ENCODE data around the gene PNPLA7. TPM values are rescaled to one million over a fixed set of nuclear protein-coding genes. Genes with fewer than 3 reads are reported as not detected.
"Not testable (repeated sequence)": the region's sequence is repeated elsewhere in the genome, so short reads cannot be mapped to it uniquely, and the experiment has no call there.

The PNPLA7 gene
- total and polyA plus RNA-seq, 4 donors, result 0.79 to 8.9 (median 7.7) TPM

DNA sequence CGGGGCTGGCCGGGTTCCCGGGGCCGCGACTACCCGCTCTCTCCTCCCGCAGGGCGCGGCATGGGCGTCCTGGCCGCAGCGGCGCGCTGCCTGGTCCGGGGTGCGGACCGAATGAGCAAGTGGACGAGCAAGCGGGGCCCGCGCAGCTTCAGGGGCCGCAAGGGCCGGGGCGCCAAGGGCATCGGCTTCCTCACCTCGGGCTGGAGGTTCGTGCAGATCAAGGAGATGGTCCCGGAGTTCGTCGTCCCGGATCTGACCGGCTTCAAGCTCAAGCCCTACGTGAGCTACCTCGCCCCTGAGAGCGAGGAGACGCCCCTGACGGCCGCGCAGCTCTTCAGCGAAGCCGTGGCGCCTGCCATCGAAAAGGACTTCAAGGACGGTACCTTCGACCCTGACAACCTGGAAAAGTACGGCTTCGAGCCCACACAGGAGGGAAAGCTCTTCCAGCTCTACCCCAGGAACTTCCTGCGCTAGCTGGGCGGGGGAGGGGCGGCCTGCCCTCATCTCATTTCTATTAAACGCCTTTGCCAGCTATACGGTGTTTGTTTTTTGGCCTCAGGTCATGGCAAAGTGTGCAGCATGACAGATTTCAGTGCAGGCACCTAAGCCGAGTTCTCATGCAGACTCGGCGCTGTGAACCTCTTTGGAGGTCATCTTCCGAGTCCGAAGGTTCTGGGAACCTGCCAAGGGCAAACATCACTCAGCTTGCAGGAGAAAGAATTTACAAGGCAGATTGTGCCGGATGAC lies 2.0 kb upstream of the PNPLA7 start:
- Histone ChIP-seq H3K9me3 (ENCODE audit: control insufficient read depth in 4 of 4, insufficient read depth in 3 of 4, low read length in 3 of 4) (no peaks in the 10 kb centered on the region), H3K36me3 (ENCODE audit: control insufficient read depth in 4 of 4, insufficient read depth in 4 of 4, low read length in 4 of 4) (peaks cover 3 to 18% (median 3%) of the 10 kb centered on the region in 4 donors), H3K27ac (ENCODE audit: low read depth in 1 of 2, low read length in 1 of 2) (peak overlapping the region; percentile 85 to 97), H3K9ac (ENCODE audit: insufficient read depth in 1 of 2, low read length in 2 of 2) (peak overlapping the region; percentile 28), H3K4me3 (peak overlapping the region; percentile 72), H3K27me3 (ENCODE audit: control insufficient read depth in 3 of 3, insufficient read depth in 3 of 3, low read length in 2 of 3) (no peaks in the 10 kb centered on the region), H3K4me1 (ENCODE audit: control insufficient read depth in 5 of 5, insufficient read depth in 5 of 5, low read length in 5 of 5) (peaks cover 0 to 14% (median 6%) of the 10 kb centered on the region in 5 donors)
- WGBS, 2 donors, result 9 to 19% methylated on average over 44 to 58 of the region's 58 CpGs
- TF ChIP-seq, protein P1, sequence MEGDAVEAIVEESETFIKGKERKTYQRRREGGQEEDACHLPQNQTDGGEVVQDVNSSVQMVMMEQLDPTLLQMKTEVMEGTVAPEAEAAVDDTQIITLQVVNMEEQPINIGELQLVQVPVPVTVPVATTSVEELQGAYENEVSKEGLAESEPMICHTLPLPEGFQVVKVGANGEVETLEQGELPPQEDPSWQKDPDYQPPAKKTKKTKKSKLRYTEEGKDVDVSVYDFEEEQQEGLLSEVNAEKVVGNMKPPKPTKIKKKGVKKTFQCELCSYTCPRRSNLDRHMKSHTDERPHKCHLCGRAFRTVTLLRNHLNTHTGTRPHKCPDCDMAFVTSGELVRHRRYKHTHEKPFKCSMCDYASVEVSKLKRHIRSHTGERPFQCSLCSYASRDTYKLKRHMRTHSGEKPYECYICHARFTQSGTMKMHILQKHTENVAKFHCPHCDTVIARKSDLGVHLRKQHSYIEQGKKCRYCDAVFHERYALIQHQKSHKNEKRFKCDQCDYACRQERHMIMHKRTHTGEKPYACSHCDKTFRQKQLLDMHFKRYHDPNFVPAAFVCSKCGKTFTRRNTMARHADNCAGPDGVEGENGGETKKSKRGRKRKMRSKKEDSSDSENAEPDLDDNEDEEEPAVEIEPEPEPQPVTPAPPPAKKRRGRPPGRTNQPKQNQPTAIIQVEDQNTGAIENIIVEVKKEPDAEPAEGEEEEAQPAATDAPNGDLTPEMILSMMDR (IDR thresholded peaks at IDR 0.05; ENCODE audit: control extremely low read depth, extremely low read depth), result no peak
- peak in 1 of 3 donors; percentile 17 for DNase-seq
- peak; percentile 35 for ATAC-seq (ENCODE audit: insufficient read depth, low FRiP score)

DNA sequence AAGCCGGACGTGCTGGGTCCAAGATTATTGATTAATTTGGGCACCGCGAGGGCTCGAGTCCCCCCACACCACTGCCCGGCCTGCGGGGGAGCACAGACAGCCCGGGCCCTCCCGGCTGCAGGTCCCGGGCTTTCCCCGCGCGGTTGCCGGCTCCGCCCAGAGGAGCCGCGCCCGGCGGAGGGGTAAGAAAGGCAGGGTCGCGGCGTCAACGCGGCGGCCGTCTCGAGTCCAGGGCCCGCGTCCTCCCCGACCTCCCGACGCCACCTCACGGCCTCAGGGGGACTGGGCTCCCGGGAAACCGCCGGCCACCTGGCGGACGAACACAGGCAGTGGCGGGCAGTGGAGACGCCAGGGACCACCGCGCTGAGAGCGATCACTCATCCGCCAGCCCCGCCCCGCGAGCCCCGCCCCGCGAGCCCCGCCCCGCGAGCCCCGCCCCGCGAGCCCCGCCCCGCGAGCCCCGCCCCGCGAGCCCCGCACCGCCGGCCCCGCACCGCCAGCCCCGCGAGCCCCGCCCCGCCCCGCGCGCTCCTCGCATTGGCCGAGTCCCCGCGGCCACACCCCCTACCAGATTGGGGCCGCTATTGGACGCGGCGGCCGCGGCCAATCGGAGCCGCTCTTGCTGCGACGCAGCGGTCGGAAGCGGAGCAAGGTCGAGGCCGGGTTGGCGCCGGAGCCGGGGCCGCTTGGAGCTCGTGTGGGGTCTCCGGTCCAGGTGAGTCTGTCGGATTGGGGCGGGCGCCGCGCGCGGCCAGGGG lies 1.2 kb upstream of the PNPLA7 start, which contains the start of gene MRPL41:
Gene MRPL41 (plus strand): TSS at position 616 of the 758 bp plus-strand sequence. CDS start 203 bp downstream, outside the sequence.
- ATAC-seq (ENCODE audit: insufficient read depth, low FRiP score) (peak; percentile 90), DNase-seq (peak; percentile 83 to 94 (median 92))
- Histone ChIP-seq H3K36me3 (ENCODE audit: control insufficient read depth in 4 of 4, insufficient read depth in 4 of 4, low read length in 4 of 4) (peaks cover 3 to 15% (median 3%) of the 10 kb centered on the region in 4 donors), H3K4me3 (peak within 1 kb of the TSS; percentile 72), H3K4me1 (ENCODE audit: control insufficient read depth in 5 of 5, insufficient read depth in 5 of 5, low read length in 5 of 5) (peaks cover 0 to 14% (median 6%) of the 10 kb centered on the region in 5 donors), H3K9me3 (ENCODE audit: control insufficient read depth in 4 of 4, insufficient read depth in 3 of 4, low read length in 3 of 4) (no peaks in the 10 kb centered on the region), H3K27me3 (ENCODE audit: control insufficient read depth in 3 of 3, insufficient read depth in 3 of 3, low read length in 2 of 3) (no peaks in the 10 kb centered on the region), H3K9ac (ENCODE audit: insufficient read depth in 1 of 2, low read length in 2 of 2) (peak within 1 kb of the TSS; percentile 28), H3K27ac (ENCODE audit: low read depth in 1 of 2, low read length in 1 of 2) (peak within 1 kb of the TSS; percentile 85 to 97)
- TF ChIP-seq, protein P1 (IDR thresholded peaks at IDR 0.05; ENCODE audit: control extremely low read depth, extremely low read depth), result peak; percentile 3
- 0 to 1% methylated on average over 65 to 95 of the region's 106 CpGs for WGBS, 2 donors

DNA sequence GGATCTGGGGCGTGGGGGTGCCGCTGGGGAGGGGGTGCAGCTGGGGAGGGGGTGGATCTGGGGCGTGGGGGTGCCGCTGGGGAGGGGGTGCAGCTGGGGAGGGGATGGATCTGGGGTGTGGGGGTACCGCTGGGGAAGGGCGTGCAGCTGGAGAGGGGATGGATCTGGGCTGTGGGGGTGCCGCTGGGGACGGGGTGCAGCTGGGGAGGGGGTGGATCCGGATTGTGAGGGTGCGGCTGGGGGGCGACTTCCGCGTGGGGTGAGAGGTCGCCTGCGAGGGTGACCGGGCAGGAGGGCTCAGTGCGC lies 709 bp upstream of the PNPLA7 start:
- H3K27me3 ChIP-seq (ENCODE audit: control insufficient read depth in 3 of 3, insufficient read depth in 3 of 3, low read length in 2 of 3); DNase-seq; ATAC-seq (ENCODE audit: insufficient read depth, low FRiP score); H3K9ac ChIP-seq (ENCODE audit: insufficient read depth in 1 of 2, low read length in 2 of 2); H3K9me3 ChIP-seq (ENCODE audit: control insufficient read depth in 4 of 4, insufficient read depth in 3 of 4, low read length in 3 of 4): not testable (repeated sequence)
- Histone ChIP-seq H3K4me3 (peak overlapping the region; percentile 34), H3K4me1 (ENCODE audit: control insufficient read depth in 5 of 5, insufficient read depth in 5 of 5, low read length in 5 of 5) (peaks cover 0 to 14% (median 6%) of the 10 kb centered on the region in 5 donors), H3K36me3 (ENCODE audit: control insufficient read depth in 4 of 4, insufficient read depth in 4 of 4, low read length in 4 of 4) (peaks cover 3 to 11% (median 3%) of the 10 kb centered on the region in 4 donors), H3K27ac (ENCODE audit: low read depth in 1 of 2, low read length in 1 of 2) (peak overlapping the region; percentile 69 to 87)
- WGBS, 2 donors, result 0 to 2% methylated on average over 10 to 17 of the region's 17 CpGs

All from lung (tissue), 12 donors.